Measurements from ENCODE around the gene CLGN.

Gene CLGN

DNA sequence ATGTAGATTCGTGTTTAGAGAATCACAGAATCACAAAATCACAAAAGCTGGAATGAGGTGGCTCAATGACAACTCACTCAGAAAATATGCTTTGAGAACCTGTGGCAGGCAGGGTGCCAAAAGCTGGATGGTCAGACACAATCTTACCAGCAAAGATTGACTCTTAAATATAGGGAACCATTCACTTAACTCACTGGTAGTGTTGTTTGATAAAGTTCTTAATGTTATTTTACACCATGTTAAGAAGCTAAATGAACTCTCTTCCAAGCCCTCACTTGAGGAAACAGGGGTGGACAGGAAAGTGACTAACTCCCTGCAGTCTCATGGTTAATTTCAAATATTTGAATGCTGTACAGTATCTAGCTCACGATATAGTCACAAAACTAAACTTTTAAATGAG, 59.7 kb downstream of the CLGN start:
- H3K4me1 ChIP-seq (ENCODE audit: insufficient read depth, low read length) = no peaks in the 10 kb centered on the region
- no peak overlapping the region for H2AFZ ChIP-seq (ENCODE audit: low read depth, low read length)
- no peaks in the 10 kb centered on the region for H3K36me3 ChIP-seq (ENCODE audit: insufficient read depth, low read length)
- no peaks in the 10 kb centered on the region for H3K27me3 ChIP-seq (ENCODE audit: insufficient read depth, low read length)
- H3K4me3 ChIP-seq (ENCODE audit: low read length) = no peak overlapping the region
- H3K9me3 ChIP-seq (ENCODE audit: low read length) = no peaks in the 10 kb centered on the region

DNA sequence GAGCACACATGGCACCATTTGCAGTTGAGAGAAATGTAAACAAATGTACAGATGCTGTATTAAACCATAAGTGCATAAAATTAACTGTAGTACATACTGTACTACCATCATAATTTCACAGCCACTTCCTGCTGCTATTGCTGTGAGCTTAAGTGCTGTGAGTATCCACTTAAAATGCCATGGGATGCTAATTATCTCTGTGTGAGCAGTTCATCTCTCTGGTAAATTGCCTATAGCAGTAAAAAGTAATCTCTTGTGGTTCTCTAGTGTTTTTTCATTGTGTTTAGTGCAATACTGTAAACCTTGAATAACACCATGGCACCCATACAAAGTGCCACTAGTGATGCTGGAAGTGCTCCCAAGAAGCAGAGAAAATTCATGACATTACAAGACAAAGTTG, 63.9 kb downstream of the CLGN start:
- no peaks in the 10 kb centered on the region for H3K27me3 ChIP-seq (ENCODE audit: insufficient read depth, low read length)
- no peaks in the 10 kb centered on the region for H3K9me3 ChIP-seq (ENCODE audit: low read length)
- no peak overlapping the region for H2AFZ ChIP-seq (ENCODE audit: low read depth, low read length)
- H3K4me1 ChIP-seq (ENCODE audit: insufficient read depth, low read length) = no peaks in the 10 kb centered on the region
- H3K36me3 ChIP-seq (ENCODE audit: insufficient read depth, low read length) = no peaks in the 10 kb centered on the region
- no peak overlapping the region for H3K4me3 ChIP-seq (ENCODE audit: low read length)

DNA sequence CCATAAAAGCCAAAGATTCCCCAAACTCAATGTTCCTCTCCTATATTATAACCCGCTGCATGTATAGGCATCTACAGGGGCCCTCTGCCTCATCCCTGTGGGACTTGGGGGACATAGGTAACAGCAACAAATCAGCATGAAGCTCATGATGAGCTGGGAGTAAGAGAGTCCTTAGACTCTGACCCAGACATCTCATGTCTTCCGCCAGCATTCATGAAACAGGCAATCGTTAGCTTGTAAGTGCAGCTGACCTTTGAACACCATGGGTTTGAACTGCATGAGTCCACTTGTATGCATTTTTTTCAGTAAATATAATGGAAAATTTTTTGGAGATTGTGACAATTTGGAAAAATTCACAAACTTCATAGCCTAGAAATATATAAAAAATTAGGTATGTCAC, 64.4 kb downstream of the CLGN start:
- Histone ChIP-seq H2AFZ (ENCODE audit: low read depth, low read length) (no peak overlapping the region), H3K36me3 (ENCODE audit: insufficient read depth, low read length) (no peaks in the 10 kb centered on the region), H3K4me3 (ENCODE audit: low read length) (no peak overlapping the region), H3K9me3 (ENCODE audit: low read length) (no peaks in the 10 kb centered on the region), H3K4me1 (ENCODE audit: insufficient read depth, low read length) (no peaks in the 10 kb centered on the region), H3K27me3 (ENCODE audit: insufficient read depth, low read length) (no peaks in the 10 kb centered on the region)

DNA sequence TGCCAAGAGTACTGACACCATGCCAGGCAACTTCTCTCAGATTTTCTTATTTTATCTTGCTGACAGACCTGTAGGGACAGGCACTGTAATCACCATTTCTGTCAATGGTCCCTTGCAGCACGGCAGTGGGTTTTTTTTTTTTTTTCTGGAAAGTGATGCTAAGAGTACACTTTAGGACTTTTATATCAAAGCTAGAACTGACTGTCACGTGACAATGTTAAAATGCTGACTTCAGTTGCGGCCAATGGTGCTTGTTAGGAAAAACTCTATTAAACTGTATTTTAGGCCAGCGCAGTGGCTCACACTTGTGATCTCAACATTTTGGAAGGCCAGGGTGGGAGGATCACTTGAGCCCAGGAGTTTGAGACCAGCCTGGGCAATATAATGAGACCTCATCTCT, 66.3 kb downstream of the CLGN start:
- Histone ChIP-seq H3K27me3 (ENCODE audit: insufficient read depth, low read length) (no peaks in the 10 kb centered on the region), H3K36me3 (ENCODE audit: insufficient read depth, low read length) (no peaks in the 10 kb centered on the region), H2AFZ (ENCODE audit: low read depth, low read length) (no peak overlapping the region), H3K4me3 (ENCODE audit: low read length) (no peak overlapping the region), H3K4me1 (ENCODE audit: insufficient read depth, low read length) (peaks cover 4% of the 10 kb centered on the region), H3K9me3 (ENCODE audit: low read length) (no peaks in the 10 kb centered on the region)

DNA sequence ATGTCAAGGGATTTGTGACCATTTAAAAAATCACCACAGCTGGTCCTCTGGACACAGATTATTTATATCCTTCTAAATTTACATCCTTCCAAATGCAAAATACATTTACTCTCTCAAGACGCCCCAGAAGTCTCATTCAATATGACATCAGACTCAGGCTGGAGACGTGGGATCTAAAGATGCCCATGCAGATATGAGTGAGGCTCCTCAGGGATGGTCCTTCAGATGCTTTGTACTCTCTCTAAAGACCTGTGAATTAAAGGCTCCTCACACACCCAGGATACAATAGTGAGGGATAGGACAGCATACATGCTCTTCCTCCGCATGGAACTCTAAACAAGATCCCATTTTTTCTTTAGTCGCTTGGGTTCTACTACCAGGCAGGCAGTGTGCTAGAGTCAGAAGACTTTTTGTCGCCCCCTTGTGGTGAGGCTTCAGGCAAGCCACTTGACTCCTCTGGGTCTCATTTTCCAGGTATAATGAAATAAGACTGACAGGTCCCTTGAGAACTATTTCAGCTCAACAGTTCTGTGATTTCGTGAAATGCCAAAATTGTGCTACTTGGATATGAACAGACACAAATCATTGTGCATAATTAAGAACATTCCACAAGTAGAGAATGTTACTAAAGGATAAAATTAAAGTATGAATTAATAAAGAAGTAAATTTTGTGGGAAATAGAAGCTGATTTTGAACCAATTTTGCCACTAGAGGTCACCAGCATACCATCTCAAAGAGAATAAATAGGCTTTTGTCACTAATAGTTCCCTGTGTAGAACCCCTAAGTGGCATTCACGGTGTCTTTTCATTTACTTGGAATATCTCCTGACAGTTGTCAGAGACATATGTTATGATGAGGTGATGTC, 67.7 kb downstream of the CLGN start:
- Histone ChIP-seq H3K27me3 (ENCODE audit: insufficient read depth, low read length) (no peaks in the 10 kb centered on the region), H2AFZ (ENCODE audit: low read depth, low read length) (no peak overlapping the region), H3K36me3 (ENCODE audit: insufficient read depth, low read length) (no peaks in the 10 kb centered on the region), H3K4me3 (ENCODE audit: low read length) (no peak overlapping the region), H3K4me1 (ENCODE audit: insufficient read depth, low read length) (peaks cover 4% of the 10 kb centered on the region), H3K9me3 (ENCODE audit: low read length) (no peaks in the 10 kb centered on the region)

DNA sequence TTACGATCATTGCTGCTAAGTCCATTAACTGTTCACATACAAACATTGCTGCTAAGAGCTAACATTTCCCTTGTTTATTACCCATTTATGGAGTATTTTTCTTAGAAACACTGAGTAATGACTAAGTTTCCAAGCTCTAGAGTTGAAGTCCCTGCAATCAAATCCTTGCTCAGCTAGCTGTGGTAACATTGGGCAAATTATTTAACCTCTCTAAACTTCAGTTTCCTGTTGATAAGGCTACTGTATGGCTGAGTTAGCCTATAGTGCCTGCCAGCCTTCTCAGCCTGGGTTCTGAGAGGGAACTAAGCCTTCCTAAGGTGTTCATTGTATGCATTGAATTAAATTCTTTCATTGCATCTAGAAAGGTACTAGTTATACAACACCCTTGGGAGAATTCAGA, 69.2 kb downstream of the CLGN start:
- Histone ChIP-seq H3K4me3 (ENCODE audit: low read length) (no peak overlapping the region), H3K27me3 (ENCODE audit: insufficient read depth, low read length) (no peaks in the 10 kb centered on the region), H3K4me1 (ENCODE audit: insufficient read depth, low read length) (peaks cover 11% of the 10 kb centered on the region), H3K9me3 (ENCODE audit: low read length) (no peaks in the 10 kb centered on the region), H3K36me3 (ENCODE audit: insufficient read depth, low read length) (no peaks in the 10 kb centered on the region), H2AFZ (ENCODE audit: low read depth, low read length) (no peak overlapping the region)

DNA sequence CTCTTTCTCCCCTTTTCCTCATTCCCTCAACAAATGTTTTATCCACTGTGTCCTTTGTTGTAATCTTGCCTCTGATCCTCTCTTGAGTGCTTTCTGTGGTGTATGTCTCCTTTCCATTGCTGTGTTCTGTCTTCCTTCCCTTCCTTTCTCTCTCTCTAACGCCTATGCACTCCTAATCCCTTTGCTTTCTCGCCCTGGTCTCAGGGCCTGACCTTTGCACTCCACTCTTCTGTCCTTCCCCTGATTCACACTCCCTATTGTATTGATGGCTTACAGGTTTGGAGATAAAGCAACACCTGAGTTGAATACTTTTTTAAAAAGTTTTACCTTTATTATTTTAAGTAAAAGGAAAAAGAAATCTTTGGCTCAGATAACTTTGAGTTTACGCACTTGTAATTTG, 69.6 kb downstream of the CLGN start:
- H3K4me3 ChIP-seq (ENCODE audit: low read length) = no peak overlapping the region
- H3K36me3 ChIP-seq (ENCODE audit: insufficient read depth, low read length) = no peaks in the 10 kb centered on the region
- H3K4me1 ChIP-seq (ENCODE audit: insufficient read depth, low read length) = peaks cover 11% of the 10 kb centered on the region
- no peak overlapping the region for H2AFZ ChIP-seq (ENCODE audit: low read depth, low read length)
- no peaks in the 10 kb centered on the region for H3K27me3 ChIP-seq (ENCODE audit: insufficient read depth, low read length)
- H3K9me3 ChIP-seq (ENCODE audit: low read length) = no peaks in the 10 kb centered on the region

DNA sequence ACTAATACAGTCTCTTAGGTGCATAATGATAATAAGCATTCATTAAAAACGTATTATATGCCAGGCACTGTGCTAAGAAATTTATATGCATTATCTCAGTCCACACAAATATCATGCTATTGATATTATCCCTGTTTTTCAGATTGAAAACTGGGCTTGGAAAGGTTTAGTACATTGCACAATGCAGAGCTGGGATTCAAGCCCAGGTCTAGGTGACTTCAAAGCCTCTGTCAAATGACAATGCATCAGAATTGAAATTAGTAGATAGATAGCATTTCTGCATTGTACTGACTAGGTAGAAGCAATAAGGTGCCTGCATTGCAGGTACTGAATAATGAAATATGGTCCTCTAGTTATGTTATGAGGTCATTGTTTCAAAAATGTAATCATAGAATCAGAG, 72.2 kb downstream of the CLGN start:
- no peak overlapping the region for H3K4me3 ChIP-seq (ENCODE audit: low read length)
- H3K9me3 ChIP-seq (ENCODE audit: low read length) = no peaks in the 10 kb centered on the region
- no peak overlapping the region for H2AFZ ChIP-seq (ENCODE audit: low read depth, low read length)
- no peaks in the 10 kb centered on the region for H3K36me3 ChIP-seq (ENCODE audit: insufficient read depth, low read length)
- H3K27me3 ChIP-seq (ENCODE audit: insufficient read depth, low read length) = no peaks in the 10 kb centered on the region
- H3K4me1 ChIP-seq (ENCODE audit: insufficient read depth, low read length) = peaks cover 23% of the 10 kb centered on the region

DNA sequence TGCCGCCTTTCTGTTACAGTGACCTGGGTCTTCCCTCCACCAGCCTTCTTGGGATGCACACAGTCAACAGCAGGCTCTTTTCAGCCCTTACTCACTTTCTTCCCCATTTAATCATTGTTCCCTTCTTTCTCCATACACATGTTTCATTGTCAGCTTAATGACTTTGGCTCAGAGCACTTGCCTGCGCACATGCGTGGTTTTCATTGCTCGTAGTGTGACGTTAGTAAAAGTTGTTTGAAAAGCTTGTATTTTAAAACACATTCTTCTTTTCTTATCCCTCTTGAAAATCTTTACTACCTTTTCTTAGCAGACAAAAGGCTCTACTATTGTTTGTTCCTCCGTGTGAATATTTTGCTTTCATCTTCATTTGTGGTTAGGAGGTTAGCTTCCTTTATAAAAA, 73.7 kb downstream of the CLGN start:
- Histone ChIP-seq H2AFZ (ENCODE audit: low read depth, low read length) (no peak overlapping the region), H3K36me3 (ENCODE audit: insufficient read depth, low read length) (no peaks in the 10 kb centered on the region), H3K4me1 (ENCODE audit: insufficient read depth, low read length) (peaks cover 32% of the 10 kb centered on the region), H3K9me3 (ENCODE audit: low read length) (no peaks in the 10 kb centered on the region), H3K4me3 (ENCODE audit: low read length) (no peak overlapping the region), H3K27me3 (ENCODE audit: insufficient read depth, low read length) (no peaks in the 10 kb centered on the region)

DNA sequence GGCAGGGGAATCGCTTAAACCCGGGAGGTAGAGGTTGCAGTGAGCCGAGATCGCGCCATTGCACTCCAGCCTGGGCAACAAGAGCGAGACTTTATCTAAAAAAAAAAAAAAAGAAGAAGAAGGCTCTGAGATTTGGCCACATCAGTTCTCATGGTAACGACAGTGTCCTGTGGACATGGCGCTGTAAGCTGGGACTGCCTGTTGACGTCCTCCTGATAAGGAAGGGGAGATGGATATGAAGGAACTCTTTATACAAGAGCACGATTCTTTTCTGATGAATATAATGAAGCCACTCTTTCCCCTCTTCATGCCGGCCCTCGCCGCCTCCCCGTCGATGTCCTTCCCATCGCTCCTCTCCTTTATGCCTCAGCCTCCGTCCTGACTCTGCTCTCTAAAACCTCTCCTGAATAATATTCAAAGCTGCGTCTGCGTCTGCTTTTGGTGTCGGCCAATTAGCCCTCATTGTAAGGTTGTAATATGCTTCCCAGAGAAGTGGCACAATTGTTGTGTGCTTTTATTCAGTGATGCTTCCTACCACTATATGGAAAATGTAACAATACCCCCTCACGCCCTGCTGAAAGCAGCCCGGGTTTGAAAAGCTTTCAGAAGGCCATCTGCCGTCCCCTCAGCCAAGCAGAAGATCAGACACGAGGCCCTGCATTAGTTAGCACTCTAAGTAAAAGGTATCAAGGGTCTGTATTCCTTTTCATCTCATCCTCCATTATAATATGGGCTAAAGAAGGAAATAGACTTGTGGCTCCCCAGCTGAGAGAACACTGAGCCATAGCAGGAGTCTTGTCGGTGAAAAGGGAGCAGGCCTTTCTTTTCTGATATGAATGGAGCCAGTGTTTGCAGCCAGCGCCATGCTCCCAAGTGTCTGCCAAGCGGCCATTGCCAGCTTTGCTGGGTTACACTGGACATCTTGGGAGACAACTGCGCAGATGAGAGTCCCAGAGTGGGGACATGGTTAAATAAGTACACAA, 76.1 kb downstream of the CLGN start:
- peaks cover 28% of the 10 kb centered on the region for H3K4me1 ChIP-seq (ENCODE audit: insufficient read depth, low read length)
- H2AFZ ChIP-seq (ENCODE audit: low read depth, low read length) = peak overlapping the region; percentile 69
- H3K27me3 ChIP-seq (ENCODE audit: insufficient read depth, low read length) = no peaks in the 10 kb centered on the region
- no peaks in the 10 kb centered on the region for H3K36me3 ChIP-seq (ENCODE audit: insufficient read depth, low read length)
- peak overlapping the region; percentile 17 for H3K4me3 ChIP-seq (ENCODE audit: low read length)
- no peaks in the 10 kb centered on the region for H3K9me3 ChIP-seq (ENCODE audit: low read length)

DNA sequence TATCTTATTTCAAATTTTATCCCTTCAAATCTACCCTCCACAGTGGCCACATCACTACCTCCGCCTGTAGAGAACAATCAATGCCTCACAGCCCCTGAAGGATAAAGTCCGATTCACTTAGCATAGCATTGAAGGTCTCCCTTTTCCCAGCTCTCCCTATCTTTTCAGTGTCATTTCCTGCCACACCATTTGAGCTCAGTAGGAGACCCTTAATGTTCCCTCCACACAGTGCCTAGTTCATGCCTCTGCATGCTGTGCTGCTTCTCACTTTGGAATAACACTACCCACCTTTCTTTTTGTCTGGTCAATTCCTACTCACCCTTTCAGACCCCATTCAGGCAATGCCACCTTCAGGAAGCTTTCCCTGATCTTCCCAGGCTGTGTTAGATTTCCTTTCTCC, 77.6 kb downstream of the CLGN start:
- no peak overlapping the region for H3K4me3 ChIP-seq (ENCODE audit: low read length)
- no peaks in the 10 kb centered on the region for H3K27me3 ChIP-seq (ENCODE audit: insufficient read depth, low read length)

DNA sequence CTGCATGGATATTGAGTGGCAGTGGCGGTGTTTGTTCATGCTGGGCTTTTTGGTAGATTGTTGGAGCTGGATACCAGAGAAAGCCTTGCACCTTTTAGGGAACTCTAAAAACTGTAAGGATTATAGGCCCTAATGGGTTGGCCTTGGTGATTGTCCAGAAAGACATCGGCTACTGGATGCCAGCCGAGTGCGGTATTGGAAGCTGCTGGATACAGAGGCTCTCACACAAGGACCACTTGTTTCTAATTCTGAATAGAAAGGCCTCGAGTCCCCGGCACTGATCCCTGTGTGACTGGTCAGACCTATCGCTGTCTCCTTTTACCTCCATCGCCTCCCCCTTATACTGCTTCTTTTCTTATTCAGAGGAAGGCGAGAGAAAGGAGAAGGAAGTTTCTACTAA, 81.3 kb downstream of the CLGN start:
- Histone ChIP-seq H3K4me1 (ENCODE audit: insufficient read depth, low read length) (peaks cover 12% of the 10 kb centered on the region), H2AFZ (ENCODE audit: low read depth, low read length) (no peak overlapping the region), H3K4me3 (ENCODE audit: low read length) (no peak overlapping the region), H3K36me3 (ENCODE audit: insufficient read depth, low read length) (no peaks in the 10 kb centered on the region), H3K27me3 (ENCODE audit: insufficient read depth, low read length) (no peaks in the 10 kb centered on the region), H3K9me3 (ENCODE audit: low read length) (no peaks in the 10 kb centered on the region)

More for the DNA sequence above, 77.6 kb downstream of the CLGN start:
- no peaks in the 10 kb centered on the region for H3K9me3 ChIP-seq (ENCODE audit: low read length)
- H2AFZ ChIP-seq (ENCODE audit: low read depth, low read length) = no peak overlapping the region
- peaks cover 28% of the 10 kb centered on the region for H3K4me1 ChIP-seq (ENCODE audit: insufficient read depth, low read length)
- H3K36me3 ChIP-seq (ENCODE audit: insufficient read depth, low read length) = no peaks in the 10 kb centered on the region

DNA sequence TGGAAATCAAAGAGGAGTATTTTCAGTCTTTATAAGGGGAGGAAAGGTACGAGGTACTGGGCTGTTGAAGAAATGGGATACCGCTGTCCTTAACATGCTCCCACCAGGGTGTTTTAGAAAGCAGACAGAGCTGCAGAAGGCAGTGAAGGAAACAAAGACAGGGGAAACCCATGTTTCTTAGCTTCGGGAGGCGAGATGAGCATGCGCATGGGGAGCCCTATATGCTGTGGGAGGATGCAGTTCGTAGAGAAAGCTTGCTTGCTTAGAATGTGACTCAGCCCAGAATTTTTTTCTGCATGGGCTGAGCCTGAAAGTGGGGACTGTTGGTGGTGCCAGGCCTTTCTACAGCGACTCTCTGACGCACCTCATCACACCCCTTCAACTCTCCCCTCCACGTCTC, 82.8 kb downstream of the CLGN start:
- H2AFZ ChIP-seq (ENCODE audit: low read depth, low read length) = no peak overlapping the region
- H3K27me3 ChIP-seq (ENCODE audit: insufficient read depth, low read length) = no peaks in the 10 kb centered on the region
- peaks cover 6% of the 10 kb centered on the region for H3K4me1 ChIP-seq (ENCODE audit: insufficient read depth, low read length)
- H3K9me3 ChIP-seq (ENCODE audit: low read length) = no peaks in the 10 kb centered on the region
- no peak overlapping the region for H3K4me3 ChIP-seq (ENCODE audit: low read length)
- H3K36me3 ChIP-seq (ENCODE audit: insufficient read depth, low read length) = no peaks in the 10 kb centered on the region
